ENCODE data around the gene EFHC2.

The EFHC2 gene

DNA sequence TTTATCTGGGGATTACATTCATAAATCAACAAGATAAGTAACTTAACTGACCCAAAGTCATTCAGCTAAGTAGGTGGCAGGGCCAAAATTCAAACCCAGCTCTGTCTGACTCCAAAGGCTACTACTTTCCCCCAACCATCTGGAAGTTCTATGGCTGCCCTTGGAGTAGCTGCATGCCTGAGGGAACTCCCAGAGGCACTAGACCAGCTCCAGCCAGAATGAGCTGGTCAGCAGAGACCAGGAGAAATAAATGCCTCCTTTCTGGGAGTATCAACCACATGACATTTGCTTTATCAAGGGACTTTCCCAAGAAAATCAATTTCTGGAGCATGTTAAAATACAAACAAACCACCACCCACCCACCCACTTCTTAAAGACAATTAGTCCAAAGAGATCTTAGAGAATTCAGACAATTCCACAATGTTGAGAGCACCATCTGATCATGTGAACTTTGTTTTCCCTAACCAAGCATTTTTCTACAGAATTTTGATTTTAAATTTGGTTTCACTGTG, 180.5 kb downstream of the EFHC2 start:
- no peaks in the 10 kb centered on the region for H3K4me1 ChIP-seq (ENCODE audit: low read length)
- no peaks in the 10 kb centered on the region for H4K20me1 ChIP-seq (ENCODE audit: insufficient read depth, low read length)
- no peak overlapping the region for H2AFZ ChIP-seq (ENCODE audit: low read depth, low read length)
- TF ChIP-seq, protein P1, sequence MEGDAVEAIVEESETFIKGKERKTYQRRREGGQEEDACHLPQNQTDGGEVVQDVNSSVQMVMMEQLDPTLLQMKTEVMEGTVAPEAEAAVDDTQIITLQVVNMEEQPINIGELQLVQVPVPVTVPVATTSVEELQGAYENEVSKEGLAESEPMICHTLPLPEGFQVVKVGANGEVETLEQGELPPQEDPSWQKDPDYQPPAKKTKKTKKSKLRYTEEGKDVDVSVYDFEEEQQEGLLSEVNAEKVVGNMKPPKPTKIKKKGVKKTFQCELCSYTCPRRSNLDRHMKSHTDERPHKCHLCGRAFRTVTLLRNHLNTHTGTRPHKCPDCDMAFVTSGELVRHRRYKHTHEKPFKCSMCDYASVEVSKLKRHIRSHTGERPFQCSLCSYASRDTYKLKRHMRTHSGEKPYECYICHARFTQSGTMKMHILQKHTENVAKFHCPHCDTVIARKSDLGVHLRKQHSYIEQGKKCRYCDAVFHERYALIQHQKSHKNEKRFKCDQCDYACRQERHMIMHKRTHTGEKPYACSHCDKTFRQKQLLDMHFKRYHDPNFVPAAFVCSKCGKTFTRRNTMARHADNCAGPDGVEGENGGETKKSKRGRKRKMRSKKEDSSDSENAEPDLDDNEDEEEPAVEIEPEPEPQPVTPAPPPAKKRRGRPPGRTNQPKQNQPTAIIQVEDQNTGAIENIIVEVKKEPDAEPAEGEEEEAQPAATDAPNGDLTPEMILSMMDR (IDR thresholded peaks at IDR 0.05; ENCODE audit: low read depth, low read length), result no peak
- no peak for TF ChIP-seq EZH2phosphoT487 (IDR thresholded peaks at IDR 0.05; ENCODE audit: low read depth)
- H3K4me2 ChIP-seq (ENCODE audit: low read length), result no peak overlapping the region
- no peaks in the 10 kb centered on the region for H3K27me3 ChIP-seq (ENCODE audit: low read depth, low read length)
- H3K9ac ChIP-seq (ENCODE audit: low read length), result no peak overlapping the region
- H3K79me2 ChIP-seq (ENCODE audit: low read length), result no peaks in the 10 kb centered on the region
- H3K36me3 ChIP-seq (replicated peaks; ENCODE audit: low read depth, low read length), result no peaks in the 10 kb centered on the region
- no peak overlapping the region for H3K4me3 ChIP-seq (ENCODE audit: low read length)
- no peak overlapping the region for H3K27ac ChIP-seq (ENCODE audit: low read length)
- no peaks in the 10 kb centered on the region for H3K9me3 ChIP-seq (ENCODE audit: insufficient read depth, low read length)

DNA sequence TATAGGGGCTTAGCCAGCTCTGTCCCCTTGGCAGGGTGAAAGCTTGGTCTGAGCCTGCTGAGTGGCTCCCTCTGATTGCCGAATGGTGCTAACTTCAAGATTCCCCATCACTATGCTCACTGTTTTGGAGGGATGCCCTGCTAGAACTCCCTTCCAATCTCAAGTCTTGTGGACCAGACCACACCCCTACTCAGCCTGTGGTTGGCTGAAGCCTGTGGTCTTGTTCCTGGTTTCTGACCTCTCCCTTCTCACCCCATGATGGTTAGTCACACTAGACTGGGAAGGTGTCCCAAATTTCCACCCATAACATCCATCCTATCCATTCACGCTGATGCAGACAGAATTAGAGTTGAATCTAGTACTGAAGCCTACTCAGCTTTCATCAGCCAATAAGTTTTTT, 185.6 kb downstream of the EFHC2 start:
- Histone ChIP-seq H2AFZ (ENCODE audit: low read depth, low read length) (no peak overlapping the region), H3K9ac (ENCODE audit: low read length) (no peak overlapping the region), H4K20me1 (ENCODE audit: insufficient read depth, low read length) (no peaks in the 10 kb centered on the region)

DNA sequence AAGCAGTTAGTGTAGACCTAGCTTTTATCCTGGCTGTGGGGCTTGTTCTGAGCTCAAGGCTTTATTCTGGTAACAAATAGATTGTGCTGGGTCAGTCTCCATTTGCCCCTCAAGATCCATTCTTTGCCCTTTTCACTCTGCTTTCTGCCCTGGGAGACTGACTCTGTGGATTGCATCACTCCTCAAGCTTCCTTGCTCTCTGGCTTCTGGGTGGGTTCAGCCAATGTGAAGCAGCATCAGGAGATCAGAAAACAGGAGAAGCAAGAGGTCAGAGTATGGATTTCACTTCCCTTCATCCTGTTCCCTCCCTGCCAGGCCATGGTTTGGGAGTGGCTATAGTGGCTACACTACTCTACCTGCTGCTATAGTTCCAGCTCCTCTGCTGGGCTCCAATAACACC, 186.2 kb downstream of the EFHC2 start:
- no peaks in the 10 kb centered on the region for H3K36me3 ChIP-seq (replicated peaks; ENCODE audit: low read depth, low read length)
- H3K9ac ChIP-seq (ENCODE audit: low read length), result no peak overlapping the region
- no peak overlapping the region for H3K4me3 ChIP-seq (ENCODE audit: low read length)
- no peaks in the 10 kb centered on the region for H3K9me3 ChIP-seq (ENCODE audit: insufficient read depth, low read length)
- no peak overlapping the region for H2AFZ ChIP-seq (ENCODE audit: low read depth, low read length)
- H3K79me2 ChIP-seq (ENCODE audit: low read length), result no peaks in the 10 kb centered on the region
- no peaks in the 10 kb centered on the region for H3K4me1 ChIP-seq (ENCODE audit: low read length)
- H3K27me3 ChIP-seq (ENCODE audit: low read depth, low read length), result no peaks in the 10 kb centered on the region
- no peaks in the 10 kb centered on the region for H4K20me1 ChIP-seq (ENCODE audit: insufficient read depth, low read length)
- H3K4me2 ChIP-seq (ENCODE audit: low read length), result no peak overlapping the region
- no peak overlapping the region for H3K27ac ChIP-seq (ENCODE audit: low read length)
- TF ChIP-seq, protein P1 (IDR thresholded peaks at IDR 0.05; ENCODE audit: low read depth, low read length), result no peak
- TF ChIP-seq EZH2phosphoT487 (IDR thresholded peaks at IDR 0.05; ENCODE audit: low read depth), result no peak

More for the DNA sequence above, 185.6 kb downstream of the EFHC2 start:
- Histone ChIP-seq H3K36me3 (replicated peaks; ENCODE audit: low read depth, low read length) (no peaks in the 10 kb centered on the region), H3K4me2 (ENCODE audit: low read length) (no peak overlapping the region), H3K4me1 (ENCODE audit: low read length) (no peaks in the 10 kb centered on the region), H3K27me3 (ENCODE audit: low read depth, low read length) (no peaks in the 10 kb centered on the region), H3K27ac (ENCODE audit: low read length) (no peak overlapping the region), H3K79me2 (ENCODE audit: low read length) (no peaks in the 10 kb centered on the region), H3K4me3 (ENCODE audit: low read length) (no peak overlapping the region), H3K9me3 (ENCODE audit: insufficient read depth, low read length) (no peaks in the 10 kb centered on the region)
- no peak for TF ChIP-seq EZH2phosphoT487 (IDR thresholded peaks at IDR 0.05; ENCODE audit: low read depth)
- TF ChIP-seq, protein P1 (IDR thresholded peaks at IDR 0.05; ENCODE audit: low read depth, low read length), result no peak

DNA sequence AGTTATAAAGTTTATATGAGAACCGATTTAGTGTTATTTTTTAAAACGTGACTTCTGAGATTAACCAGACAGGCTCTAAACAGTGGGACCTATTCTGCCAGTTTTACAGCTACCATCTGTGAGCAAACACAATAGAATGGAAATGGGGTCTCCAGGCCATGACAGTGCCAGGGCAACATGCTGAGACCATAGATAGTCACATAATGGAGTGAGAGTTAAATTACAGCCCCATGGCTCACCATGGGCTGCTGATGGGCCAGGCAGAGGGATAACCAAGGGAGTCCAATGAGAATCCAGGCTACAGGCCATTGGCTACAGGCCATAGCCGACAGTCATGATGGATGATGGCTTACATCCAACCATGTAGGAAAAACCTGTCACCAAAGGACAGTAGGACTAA, 186.7 kb downstream of the EFHC2 start:
- Histone ChIP-seq H3K27ac (ENCODE audit: low read length) (no peak overlapping the region), H3K9ac (ENCODE audit: low read length) (no peak overlapping the region), H3K27me3 (ENCODE audit: low read depth, low read length) (no peaks in the 10 kb centered on the region), H3K4me1 (ENCODE audit: low read length) (no peaks in the 10 kb centered on the region), H2AFZ (ENCODE audit: low read depth, low read length) (no peak overlapping the region), H3K79me2 (ENCODE audit: low read length) (no peaks in the 10 kb centered on the region), H3K9me3 (ENCODE audit: insufficient read depth, low read length) (no peaks in the 10 kb centered on the region), H3K4me3 (ENCODE audit: low read length) (no peak overlapping the region), H3K36me3 (replicated peaks; ENCODE audit: low read depth, low read length) (no peaks in the 10 kb centered on the region), H4K20me1 (ENCODE audit: insufficient read depth, low read length) (no peaks in the 10 kb centered on the region), H3K4me2 (ENCODE audit: low read length) (no peak overlapping the region)
- TF ChIP-seq, protein P1 (IDR thresholded peaks at IDR 0.05; ENCODE audit: low read depth, low read length), result no peak
- TF ChIP-seq EZH2phosphoT487 (IDR thresholded peaks at IDR 0.05; ENCODE audit: low read depth), result no peak
